GM12878 (cell line): Measurements from ENCODE around the gene SNAP91. TPM values are rescaled to one million over a fixed set of nuclear protein-coding genes. Genes with fewer than 3 reads are reported as not detected.

ENCODE experiments used
- ATAC-seq: fragments of 200-7000 bp; cut with Tn5 transposase; 3 replicates; pipeline ENCODE4 v1.9.1; 2020; ENCODE audit warnings: mild to moderate bottlenecking, moderate library complexity
- BruUV-seq: library from RNA; stranded (reverse); fragments of 400-500 nt; replicated peaks from 2 replicates; lab custom pipeline; 2021; lab: Mats Ljungman, UMichigan
- CTCF ChIA-PET: fragments of 300-600 bp; sonication (Branson Sonifier 250); formaldehyde crosslinking; extraction: SDS; loops from one replicate; lab custom pipeline; 2021; ENCODE audit warnings: inconsistent platforms; lab: Yijun Ruan, JAX
- POLR2A ChIA-PET: fragments of 350-600 bp; formaldehyde crosslinking; extraction: SDS; loops from one replicate; lab custom pipeline; 2021; ENCODE audit warnings: inconsistent platforms; lab: Charles Lee
- RAD21 ChIA-PET: fragments of 300-600 bp; sonication (Branson Sonifier 250); formaldehyde crosslinking; loops from one replicate; lab custom pipeline; 2023; ENCODE audit warnings: antibody characterized with exemption; ENCODE audit not compliant: unreplicated experiment; lab: Charles Lee
- SMC1A ChIA-PET: fragments of 300-600 bp; sonication (Branson Sonifier 250); formaldehyde crosslinking; loops from one replicate; lab custom pipeline; 2023; ENCODE audit not compliant: unreplicated experiment, uncharacterized antibody; lab: Charles Lee
- DNase-seq: peaks from one replicate; pipeline ENCODE4 v3.0.0-alpha.2; 2011; ENCODE audit warnings: low read depth, low spot score
- FAIRE-seq: peaks from 3 replicates; lab custom pipeline; 2011; peaks lifted over from hg19 to GRCh38; lab: Jason Lieb, UNC
- H2AFZ ChIP-seq: 2 replicates; pipeline ENCODE4 v1.6.0; 2011; ENCODE audit warnings: low read depth, low read length, control low read depth; ENCODE audit not compliant: control insufficient read depth
- H3K27ac ChIP-seq: 2 replicates; pipeline ENCODE4 v1.5.1; 2011; ENCODE audit warnings: control low read depth; ENCODE audit not compliant: control insufficient read depth, insufficient read depth
- H3K27me3 ChIP-seq, 2 experiments: replicated peaks in 1 of 2; 2 replicates each; pipeline versions ENCODE4 v1.6.0 to v1.6.1; 2011; ENCODE audit warnings: low read length in 1 of 2; ENCODE audit not compliant: control insufficient read depth in 2 of 2, insufficient read depth in 2 of 2
- H3K36me3 ChIP-seq, 2 experiments: 2 replicates each; pipeline ENCODE4 v1.5.1; 2011; ENCODE audit warnings: low read length in 1 of 2; ENCODE audit not compliant: control insufficient read depth in 2 of 2, insufficient read depth in 2 of 2
- H3K4me1 ChIP-seq: 2 replicates; pipeline ENCODE4 v1.6.1; 2011; ENCODE audit warnings: mild to moderate bottlenecking, low read length, moderate library complexity, mixed read lengths; ENCODE audit not compliant: control insufficient read depth, insufficient read depth
- H3K4me2 ChIP-seq: 2 replicates; pipeline ENCODE4 v1.6.0; 2011; ENCODE audit warnings: control low read depth; ENCODE audit not compliant: control insufficient read depth, insufficient read depth
- H3K4me3 ChIP-seq: fragments of 200-600 bp; sonication (generic); 2 replicates; pipeline ENCODE4 v1.5.1; 2016
- H3K79me2 ChIP-seq: 2 replicates; pipeline ENCODE4 v1.6.0; 2011; ENCODE audit warnings: low read length; ENCODE audit not compliant: control insufficient read depth, insufficient read depth
- H3K9ac ChIP-seq: 2 replicates; pipeline ENCODE4 v1.8.0; 2011; ENCODE audit warnings: low read length, control low read depth, mixed read lengths; ENCODE audit not compliant: control insufficient read depth, insufficient read depth
- H3K9me3 ChIP-seq: replicated peaks from 3 replicates; pipeline ENCODE4 v1.5.1; 2011; ENCODE audit warnings: mild to moderate bottlenecking, low read length; ENCODE audit not compliant: control insufficient read depth, insufficient read depth
- H4K20me1 ChIP-seq: 2 replicates; pipeline ENCODE4 v1.6.0; 2011; ENCODE audit not compliant: control insufficient read depth, insufficient read depth
- HCFC1 ChIP-seq: fragments of 150-350 bp; IDR thresholded peaks from 2 replicates; pipeline ENCODE4 v1.6.1; 2014; ENCODE audit warnings: low read length
- NRF1 ChIP-seq: conservative IDR thresholded peaks from 2 replicates; pipeline ENCODE4 v1.6.1; 2011; ENCODE audit warnings: mild to moderate bottlenecking, low read depth, low read length, improper control_type of control experiment
- POLR2AphosphoS5 ChIP-seq: IDR thresholded peaks from 2 replicates; pipeline ENCODE4 v1.6.1; 2011; ENCODE audit warnings: mild to moderate bottlenecking, low read length, inconsistent platforms
- RUNX3 ChIP-seq: IDR thresholded peaks from 2 replicates; pipeline ENCODE4 v1.6.1; 2012; ENCODE audit warnings: low read length, inconsistent platforms
- ZNF274 ChIP-seq: IDR thresholded peaks from one replicate; pipeline ENCODE4 v1.8.0; 2011; ENCODE audit not compliant: insufficient read length, insufficient read depth
- WGBS: methylation state at CpG from one replicate; pipeline ENCODE4 v1.1.6; 2016; ENCODE audit warnings: low lambda C conversion rate; ENCODE audit not compliant: insufficient replicate concordance, insufficient coverage; ENCODE audit errors: missing lambda C conversion rate; 5-methylcytosine and 5-hydroxymethylcytosine counted together
- in situ Hi-C: fragments of 300-500 bp; cut with MboI; formaldehyde crosslinking; loops from 9 replicates; pipeline ENCODE4 v1.14.3; 2018; ENCODE audit warnings: mixed read lengths
- intact Hi-C: fragments of 100-400 bp; cut with micrococcal nuclease; formaldehyde crosslinking; loops from one replicate; pipeline ENCODE4 v1.14.2; 2022; ENCODE audit not compliant: unreplicated experiment
- polyA plus RNA-seq, 11 experiments: library from polyadenylated mRNA; depleted of rRNA in 4 of 11; unstranded in 6 of 11; stranded (reverse) in 5 of 11; fragments of >200 nt; fragmentation: Nextera tagmentation in 4 of 11; fragmentation: Illumina TruSeq in 1 of 11; extraction: Ambion mirVana in 4 of 11; extraction: Trizol in 1 of 11; gene quantifications; 1 replicate in 1 of 11; 2 replicates in 10 of 11; pipeline versions ENCODE4 v1.2.1 to v1.2.3, GENCODE V29; 2011 to 2016; ENCODE audit warnings: inconsistent platforms in 2 of 11, missing spikeins in 2 of 11, low read depth in 1 of 11
- total RNA-seq, 4 experiments: library from RNA; depleted of rRNA in 3 of 4; stranded (reverse); fragments of >200 nt in 3 of 4; fragmentation: Illumina TruSeq in 1 of 4; extraction: Trizol in 1 of 4; gene quantifications; 2 replicates each; pipeline versions ENCODE4 v1.2.1 to v1.2.3, GENCODE V29; 2013 to 2021
- TF ChIP-seq, protein P1 (sequence below): IDR thresholded peaks from 2 replicates; pipeline ENCODE4 v1.6.1; 2012; ENCODE audit warnings: low read depth, low read length, improper control_type of control experiment
- TF ChIP-seq, protein P2 (sequence below): fragments of 450-650 bp; IDR thresholded peaks from 2 replicates; pipeline ENCODE4 v1.6.1; 2017; ENCODE audit warnings: mild to moderate bottlenecking, moderate library complexity

The SNAP91 gene
- total and polyA plus RNA-seq, 10 of the 15 experiments (the other 5 are each of a cell fraction or from before 2014, with no cell fraction given): 0.01 to 0.49 (median 0.12) TPM; not detected in 2

DNA sequence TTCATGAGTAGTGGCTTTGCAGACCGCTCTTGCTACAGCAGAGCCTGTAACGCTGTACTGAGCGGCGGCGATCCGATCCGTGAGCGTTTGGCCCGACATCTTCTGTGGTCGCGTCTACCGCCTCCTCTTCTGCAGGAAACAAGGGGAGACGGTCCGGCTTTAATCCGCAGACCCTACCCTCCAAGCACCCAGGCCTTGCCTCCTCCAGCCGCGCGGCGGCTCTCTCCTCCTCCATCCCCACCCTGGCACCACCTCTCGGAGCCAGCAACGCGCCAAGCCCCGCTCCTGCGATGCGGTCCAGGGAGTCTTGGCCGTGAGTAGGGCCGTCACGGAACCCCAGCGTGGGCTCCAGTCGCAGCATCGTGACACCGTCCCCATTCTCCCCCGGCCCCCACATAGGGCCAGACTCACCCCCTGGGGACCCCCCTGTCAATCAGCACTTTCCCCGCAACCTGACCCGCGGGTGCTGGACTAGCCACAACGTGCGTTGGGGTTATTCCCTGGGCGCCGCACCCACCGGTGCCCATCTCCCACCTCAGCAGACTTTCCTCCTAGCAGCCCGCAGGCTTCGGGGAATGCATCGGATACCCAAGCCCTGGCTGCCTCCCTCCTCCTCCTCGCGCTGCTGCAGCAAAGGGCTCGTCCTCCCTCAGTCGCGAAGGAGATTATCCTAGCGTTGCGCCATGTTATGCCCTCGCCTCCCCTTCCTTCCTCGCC lies 914 bp downstream of the SNAP91 start:
- ChIA-PET CTCF (no interaction called here), POLR2A (interaction anchor here (0.6 to 1.5 kb wide), 2 partner anchors 152 to 1593 kb away, joined by 3 read pairs; partner anchors contain the start of gene CYB5R4), SMC1A (no interaction called here), RAD21 (interaction anchor here (1.3 to 1.4 kb wide), 2 partner anchors 93 to 520 kb away, joined by 3 read pairs; no protein-coding TSS in a partner anchor)
- WGBS: 45% methylated on average over 41 of the region's 53 CpGs
- BruUV-seq: no TSS peak
- H3K79me2 ChIP-seq: no peaks in the 10 kb centered on the region
- H3K27ac ChIP-seq: no peak overlapping the region
- no peak for TF ChIP-seq RUNX3
- TF ChIP-seq, protein P1, sequence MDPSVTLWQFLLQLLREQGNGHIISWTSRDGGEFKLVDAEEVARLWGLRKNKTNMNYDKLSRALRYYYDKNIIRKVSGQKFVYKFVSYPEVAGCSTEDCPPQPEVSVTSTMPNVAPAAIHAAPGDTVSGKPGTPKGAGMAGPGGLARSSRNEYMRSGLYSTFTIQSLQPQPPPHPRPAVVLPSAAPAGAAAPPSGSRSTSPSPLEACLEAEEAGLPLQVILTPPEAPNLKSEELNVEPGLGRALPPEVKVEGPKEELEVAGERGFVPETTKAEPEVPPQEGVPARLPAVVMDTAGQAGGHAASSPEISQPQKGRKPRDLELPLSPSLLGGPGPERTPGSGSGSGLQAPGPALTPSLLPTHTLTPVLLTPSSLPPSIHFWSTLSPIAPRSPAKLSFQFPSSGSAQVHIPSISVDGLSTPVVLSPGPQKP: no peak
- TF ChIP-seq HCFC1: no peak
- TF ChIP-seq, protein P2, sequence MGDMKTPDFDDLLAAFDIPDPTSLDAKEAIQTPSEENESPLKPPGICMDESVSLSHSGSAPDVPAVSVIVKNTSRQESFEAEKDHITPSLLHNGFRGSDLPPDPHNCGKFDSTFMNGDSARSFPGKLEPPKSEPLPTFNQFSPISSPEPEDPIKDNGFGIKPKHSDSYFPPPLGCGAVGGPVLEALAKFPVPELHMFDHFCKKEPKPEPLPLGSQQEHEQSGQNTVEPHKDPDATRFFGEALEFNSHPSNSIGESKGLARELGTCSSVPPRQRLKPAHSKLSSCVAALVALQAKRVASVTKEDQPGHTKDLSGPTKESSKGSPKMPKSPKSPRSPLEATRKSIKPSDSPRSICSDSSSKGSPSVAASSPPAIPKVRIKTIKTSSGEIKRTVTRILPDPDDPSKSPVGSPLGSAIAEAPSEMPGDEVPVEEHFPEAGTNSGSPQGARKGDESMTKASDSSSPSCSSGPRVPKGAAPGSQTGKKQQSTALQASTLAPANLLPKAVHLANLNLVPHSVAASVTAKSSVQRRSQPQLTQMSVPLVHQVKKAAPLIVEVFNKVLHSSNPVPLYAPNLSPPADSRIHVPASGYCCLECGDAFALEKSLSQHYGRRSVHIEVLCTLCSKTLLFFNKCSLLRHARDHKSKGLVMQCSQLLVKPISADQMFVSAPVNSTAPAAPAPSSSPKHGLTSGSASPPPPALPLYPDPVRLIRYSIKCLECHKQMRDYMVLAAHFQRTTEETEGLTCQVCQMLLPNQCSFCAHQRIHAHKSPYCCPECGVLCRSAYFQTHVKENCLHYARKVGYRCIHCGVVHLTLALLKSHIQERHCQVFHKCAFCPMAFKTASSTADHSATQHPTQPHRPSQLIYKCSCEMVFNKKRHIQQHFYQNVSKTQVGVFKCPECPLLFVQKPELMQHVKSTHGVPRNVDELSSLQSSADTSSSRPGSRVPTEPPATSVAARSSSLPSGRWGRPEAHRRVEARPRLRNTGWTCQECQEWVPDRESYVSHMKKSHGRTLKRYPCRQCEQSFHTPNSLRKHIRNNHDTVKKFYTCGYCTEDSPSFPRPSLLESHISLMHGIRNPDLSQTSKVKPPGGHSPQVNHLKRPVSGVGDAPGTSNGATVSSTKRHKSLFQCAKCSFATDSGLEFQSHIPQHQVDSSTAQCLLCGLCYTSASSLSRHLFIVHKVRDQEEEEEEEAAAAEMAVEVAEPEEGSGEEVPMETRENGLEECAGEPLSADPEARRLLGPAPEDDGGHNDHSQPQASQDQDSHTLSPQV: no peak
- no peak for TF ChIP-seq POLR2AphosphoS5
- TF ChIP-seq ZNF274: no peak
- TF ChIP-seq NRF1: no peak
- DNase-seq: no peak
- in situ Hi-C loops (no loop called here), intact Hi-C loops (no loop called here)
- no peak overlapping the region for H3K4me3 ChIP-seq
- H4K20me1 ChIP-seq: no peaks in the 10 kb centered on the region
- H2AFZ ChIP-seq: no peak overlapping the region
- no peaks in the 10 kb centered on the region for H3K4me1 ChIP-seq
- H3K36me3 ChIP-seq: no peaks in the 10 kb centered on the region
- no peak overlapping the region; the same call in 1 of the 2 replicates for H3K4me2 ChIP-seq
- peaks cover 1 to 13% of the 10 kb centered on the region in 2 experiments; a peak in 2 of 4 replicates for H3K27me3 ChIP-seq
- peak; percentile 52 for ATAC-seq
- H3K9ac ChIP-seq: no peak overlapping the region
- no peaks in the 10 kb centered on the region; the same call in 2 of the 3 replicates for H3K9me3 ChIP-seq
- no peak for FAIRE-seq
